ENCODE data around the gene ARHGEF28. TPM values are rescaled to one million over a fixed set of nuclear protein-coding genes. Genes with fewer than 3 reads are reported as not detected.

Gene ARHGEF28
- total and polyA plus RNA-seq, 2 of the 13 experiments (the other 11 are each of a cell fraction or from before 2014, with no cell fraction given): 17.4 to 34.1 TPM

- no peak for DNase-seq (ENCODE audit: low spot score)
- ChIA-PET POLR2A (interaction anchor here (2.9 kb wide), 1 partner anchor 48 kb away, joined by 15 read pairs; no protein-coding TSS in a partner anchor), CTCF (ENCODE audit: low intra/inter-chr PET ratio, low total read pairs) (no interaction called here)
- H4K20me1 ChIP-seq (ENCODE audit: insufficient read depth, low read length): no peaks in the 10 kb centered on the region
- H3K4me2 ChIP-seq (ENCODE audit: low read depth, low read length): no peak overlapping the region
- H3K27me3 ChIP-seq (ENCODE audit: control insufficient read depth in 1 of 2, insufficient read depth in 2 of 2, low read length in 2 of 2): no peaks in the 10 kb centered on the region
- in situ Hi-C loops (cut with HindIII; ENCODE audit: extremely low pct_ligation_motif_present, low pct_unique_long_range_greater_than_20kb): no loop called here
- no peak overlapping the region for H3K27ac ChIP-seq (ENCODE audit: extremely low read length, insufficient read depth, low read length)
- peak; percentile 65 for FAIRE-seq
- 91% methylated on average over 2 of the region's 2 CpGs for WGBS (ENCODE audit: low lambda C conversion rate)
- BruUV-seq (replicated peaks): no TSS peak
- peaks cover 48% of the 10 kb centered on the region for H3K4me1 ChIP-seq (ENCODE audit: insufficient read depth, low read length)
- no peak overlapping the region for H2AFZ ChIP-seq (ENCODE audit: low read length)
- no peak overlapping the region for H3K9ac ChIP-seq (ENCODE audit: insufficient read depth, low read depth, low read length)
- no peak overlapping the region for H3K4me3 ChIP-seq (replicated peaks in 1 of 3; ENCODE audit: insufficient read depth in 1 of 3, low read depth in 2 of 3, low read length in 3 of 3)
- intact Hi-C loops (cut with micrococcal nuclease; ENCODE audit: unreplicated experiment): no loop called here
- H3K36me3 ChIP-seq (replicated peaks in 1 of 2; ENCODE audit: control insufficient read depth in 1 of 2, insufficient read depth in 2 of 2, low read length in 2 of 2): no peaks in the 10 kb centered on the region; a peak in 1 of 5 replicates
- no peaks in the 10 kb centered on the region for H3K9me3 ChIP-seq (ENCODE audit: low read length)
- ATAC-seq: no peak
- H3K79me2 ChIP-seq (ENCODE audit: insufficient read depth, low read length): peaks cover 37% of the 10 kb centered on the region
- TF ChIP-seq TCF12 (IDR thresholded peaks at IDR 0.05): no peak
- no peak for TF ChIP-seq TCF12 (CRISPR knock-in tag; IDR thresholded peaks at IDR 0.05)
- no peak for TF ChIP-seq MAFG (CRISPR knock-in tag; IDR thresholded peaks at IDR 0.05)
- TF ChIP-seq ZNF878 (CRISPR knock-in tag; IDR thresholded peaks at IDR 0.05): no peak
- TF ChIP-seq ZNF670 (CRISPR knock-in tag; IDR thresholded peaks at IDR 0.05; ENCODE audit: borderline replicate concordance): no peak
- no peak for TF ChIP-seq FOXP1 (IDR thresholded peaks at IDR 0.05)
- no peak for TF ChIP-seq FOXP1 (CRISPR knock-in tag; IDR thresholded peaks at IDR 0.05)
- TF ChIP-seq MZF1 (CRISPR knock-in tag; IDR thresholded peaks at IDR 0.05; ENCODE audit: borderline replicate concordance): no peak
- TF ChIP-seq MTA1 (CRISPR knock-in tag; IDR thresholded peaks at IDR 0.05; ENCODE audit: borderline replicate concordance): no peak
- TF ChIP-seq MEIS1 (CRISPR knock-in tag; IDR thresholded peaks at IDR 0.05; ENCODE audit: borderline replicate concordance): no peak
- TF ChIP-seq ZNF333 (CRISPR knock-in tag; IDR thresholded peaks at IDR 0.05; ENCODE audit: borderline replicate concordance): no peak
- TF ChIP-seq GTF3A (CRISPR knock-in tag; conservative IDR thresholded peaks at IDR 0.05): no peak
- TF ChIP-seq BHLHE40 (IDR thresholded peaks at IDR 0.05; ENCODE audit: low read length): no peak
- TF ChIP-seq ZNF124 (CRISPR knock-in tag; IDR thresholded peaks at IDR 0.05): no peak
- TF ChIP-seq ZMAT5 (CRISPR knock-in tag; IDR thresholded peaks at IDR 0.05; ENCODE audit: borderline replicate concordance, low read depth): no peak
These were observed 46.1 kb downstream of the ARHGEF28 start for GRCh38 chr5:73672132-73672531.
